ENCODE data around the gene KCNK2.
"Not testable (repeated sequence)": the region's sequence is repeated elsewhere in the genome, so short reads cannot be mapped to it uniquely, and the experiment has no call there.

Gene KCNK2

GRCh38 chr1:215156232-215156631 lies 73.7 kb downstream of the KCNK2 start:
- DNase-seq = no peak

- no peak for DNase-seq
Observed at GRCh38 chr1:215160351-215160750, 77.8 kb downstream of the KCNK2 start.

GRCh38 chr1:215163144-215163543 lies 80.6 kb downstream of the KCNK2 start:
- DNase-seq = not testable (repeated sequence)

GRCh38 chr1:215166886-215167285 lies 84.3 kb downstream of the KCNK2 start:
- no peak for DNase-seq

GRCh38 chr1:215181518-215181917 lies 99.0 kb downstream of the KCNK2 start:
- DNase-seq = no peak

GRCh38 chr1:215185067-215185620 lies 102.6 kb downstream of the KCNK2 start:
- no peak for DNase-seq

GRCh38 chr1:215188302-215188950 lies 105.9 kb downstream of the KCNK2 start:
- DNase-seq = no peak

- DNase-seq = no peak
Observed at GRCh38 chr1:215192306-215192705, 109.8 kb downstream of the KCNK2 start.

GRCh38 chr1:215198021-215198420 lies 115.5 kb downstream of the KCNK2 start:
- DNase-seq = no peak

GRCh38 chr1:215200121-215200520 lies 117.6 kb downstream of the KCNK2 start:
- no peak for DNase-seq

GRCh38 chr1:215201283-215201682 lies 118.7 kb downstream of the KCNK2 start:
- DNase-seq = no peak

- DNase-seq = no peak
Observed at GRCh38 chr1:215202868-215203267, 120.3 kb downstream of the KCNK2 start.

- no peak for DNase-seq
Observed at GRCh38 chr1:215210167-215210566, 127.6 kb downstream of the KCNK2 start.

GRCh38 chr1:215215846-215216245 lies 133.3 kb downstream of the KCNK2 start:
- DNase-seq = no peak

GRCh38 chr1:215219372-215219771 lies 136.8 kb downstream of the KCNK2 start:
- no peak for DNase-seq

GRCh38 chr1:215220346-215220745 lies 137.8 kb downstream of the KCNK2 start:
- no peak for DNase-seq

- no peak for DNase-seq
Observed at GRCh38 chr1:215226757-215227156, 144.2 kb downstream of the KCNK2 start.

- DNase-seq = no peak
Observed at GRCh38 chr1:215228193-215228592, 145.7 kb downstream of the KCNK2 start.

- no peak for DNase-seq
Observed at GRCh38 chr1:215241451-215241850, 158.9 kb downstream of the KCNK2 start.

- DNase-seq = no peak
Observed at GRCh38 chr1:215243345-215244054, 161.0 kb downstream of the KCNK2 start.

- DNase-seq = no peak
Observed at GRCh38 chr1:215250913-215251312, 168.4 kb downstream of the KCNK2 start.

- DNase-seq = no peak
Observed at GRCh38 chr1:215251428-215251827, 168.9 kb downstream of the KCNK2 start.

GRCh38 chr1:215252164-215252563 lies 169.6 kb downstream of the KCNK2 start:
- DNase-seq = no peak

- no peak for DNase-seq
Observed at GRCh38 chr1:215256936-215257679, 174.6 kb downstream of the KCNK2 start.

Measured in COR-L47 (cell line).